DND-41 (cell line): ENCODE results near the gene FOS.

Experiments
- CTCF ChIP-seq: IDR thresholded peaks from 2 replicates; pipeline ENCODE4 v1.5.1; 2012; ENCODE audit warnings: borderline replicate concordance, low read length, moderate library complexity, mild to moderate bottlenecking; ENCODE audit not compliant: poor library complexity, severe bottlenecking; ENCODE audit errors: extremely low read depth
- EZH2 ChIP-seq: IDR thresholded peaks from 3 replicates; pipeline ENCODE4 v1.6.1; 2012; ENCODE audit warnings: borderline replicate concordance, low read depth, mild to moderate bottlenecking, moderate library complexity, low read length, inconsistent platforms; ENCODE audit not compliant: severe bottlenecking

- TF ChIP-seq CTCF (no peak), EZH2 (no peak)
Measured at GRCh38 chr14:75299576-75299975, 20.9 kb downstream of the FOS start.
